Sigmoid colon (tissue), 4 donors: ENCODE data around the gene GALNT17.

Experiments used
- POLR2A ChIP-seq, 2 donors: fragments of 450-650 bp; IDR thresholded peaks; one replicate each; pipeline ENCODE4 v1.6.1; 2016; ENCODE audit warnings: antibody characterized with exemption in 2 of 2, mild to moderate bottlenecking in 2 of 2, moderate library complexity in 2 of 2
- POLR2AphosphoS5 ChIP-seq, 4 donors: sonication (generic); formaldehyde crosslinking; IDR thresholded peaks; one replicate each; pipeline ENCODE4 v1.6.1; 2017; ENCODE audit warnings: antibody characterized with exemption in 4 of 4
- TF ChIP-seq, protein P1 (sequence below), 4 experiments: fragments of 450-650 bp in 3 of 4; fragments of 200-600 bp in 1 of 4; IDR thresholded peaks; one replicate each; pipeline ENCODE4 v1.5.1; 2016 to 2019; ENCODE audit warnings: antibody characterized with exemption in 4 of 4, mild to moderate bottlenecking in 3 of 4, moderate library complexity in 2 of 4

GRCh38 chr7:71132127-71132376 lies at the start of gene GALNT17:
- TF ChIP-seq, protein P1, sequence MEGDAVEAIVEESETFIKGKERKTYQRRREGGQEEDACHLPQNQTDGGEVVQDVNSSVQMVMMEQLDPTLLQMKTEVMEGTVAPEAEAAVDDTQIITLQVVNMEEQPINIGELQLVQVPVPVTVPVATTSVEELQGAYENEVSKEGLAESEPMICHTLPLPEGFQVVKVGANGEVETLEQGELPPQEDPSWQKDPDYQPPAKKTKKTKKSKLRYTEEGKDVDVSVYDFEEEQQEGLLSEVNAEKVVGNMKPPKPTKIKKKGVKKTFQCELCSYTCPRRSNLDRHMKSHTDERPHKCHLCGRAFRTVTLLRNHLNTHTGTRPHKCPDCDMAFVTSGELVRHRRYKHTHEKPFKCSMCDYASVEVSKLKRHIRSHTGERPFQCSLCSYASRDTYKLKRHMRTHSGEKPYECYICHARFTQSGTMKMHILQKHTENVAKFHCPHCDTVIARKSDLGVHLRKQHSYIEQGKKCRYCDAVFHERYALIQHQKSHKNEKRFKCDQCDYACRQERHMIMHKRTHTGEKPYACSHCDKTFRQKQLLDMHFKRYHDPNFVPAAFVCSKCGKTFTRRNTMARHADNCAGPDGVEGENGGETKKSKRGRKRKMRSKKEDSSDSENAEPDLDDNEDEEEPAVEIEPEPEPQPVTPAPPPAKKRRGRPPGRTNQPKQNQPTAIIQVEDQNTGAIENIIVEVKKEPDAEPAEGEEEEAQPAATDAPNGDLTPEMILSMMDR (IDR thresholded peaks at IDR 0.05), result no peak
- TF ChIP-seq POLR2AphosphoS5 (IDR thresholded peaks at IDR 0.05) (no peak), POLR2A (IDR thresholded peaks at IDR 0.05) (no peak)
